ENCODE measurements around the gene STRA6. TPM values are rescaled to one million over a fixed set of nuclear protein-coding genes. Genes with fewer than 3 reads are reported as not detected.
A peak's percentile ranks its signal among the peaks of the same experiment; 100 is the strongest.

STRA6 gene
- total and polyA plus RNA-seq, 8 donors, result 0.06 to 1.7 (median 0.46) TPM; not detected in 2

GRCh38 chr15:74201710-74202420 is 722 bp downstream of the STRA6 start:
- intact Hi-C loops (cut with DNase I), result no loop called here
- Histone ChIP-seq H3K27me3 (no peaks in the 10 kb centered on the region), H3K36me3 (no peaks in the 10 kb centered on the region), H3K4me3 (no peak overlapping the region), H3K27ac (no peak overlapping the region), H3K9me3 (no peaks in the 10 kb centered on the region), H3K4me1 (no peaks in the 10 kb centered on the region)
- WGBS, 2 donors, result 41 to 45% methylated on average over 7 of the region's 7 CpGs
- no peak for ATAC-seq
- TF ChIP-seq CTCF (IDR thresholded peaks at IDR 0.05), result no peak
- DNase-seq, result peak in 1 of 6 donors; percentile 16
- no peak for FAIRE-seq

- peak in 1 of 6 donors; percentile 24 for DNase-seq
Measured at GRCh38 chr15:74200871-74201419, 1.6 kb downstream of the STRA6 start.

GRCh38 chr15:74200412-74200815 is 2.2 kb downstream of the STRA6 start:
- ATAC-seq, result peak in 3 of 4 donors; percentile 42 to 64 (median 61)
- DNase-seq, result peak in 1 of 6 donors; percentile 13
- Histone ChIP-seq H3K27me3 (no peaks in the 10 kb centered on the region), H3K4me3 (no peak overlapping the region), H3K4me1 (no peaks in the 10 kb centered on the region), H3K27ac (no peak overlapping the region), H3K36me3 (no peaks in the 10 kb centered on the region), H3K9me3 (no peaks in the 10 kb centered on the region)
- FAIRE-seq, result no peak
- TF ChIP-seq CTCF (IDR thresholded peaks at IDR 0.05), result no peak
- WGBS, 2 donors, result 55 to 73% methylated on average over 1 of the region's 1 CpG
- intact Hi-C loops (cut with DNase I), result no loop called here

More at GRCh38 chr15:74200871-74201419, 1.6 kb downstream of the STRA6 start:
- no peak overlapping the region for H3K27ac ChIP-seq
- H3K36me3 ChIP-seq, result no peaks in the 10 kb centered on the region
- intact Hi-C loops (cut with DNase I), result no loop called here
- H3K4me1 ChIP-seq, result no peaks in the 10 kb centered on the region
- WGBS, 2 donors, result 68 to 78% methylated on average over 8 of the region's 8 CpGs
- H3K9me3 ChIP-seq, result no peaks in the 10 kb centered on the region
- no peak overlapping the region for H3K4me3 ChIP-seq
- no peak for TF ChIP-seq CTCF (IDR thresholded peaks at IDR 0.05)
- ATAC-seq (peak in 1 of 4 donors; percentile 25), FAIRE-seq (no peak)
- no peaks in the 10 kb centered on the region for H3K27me3 ChIP-seq

DNA sequence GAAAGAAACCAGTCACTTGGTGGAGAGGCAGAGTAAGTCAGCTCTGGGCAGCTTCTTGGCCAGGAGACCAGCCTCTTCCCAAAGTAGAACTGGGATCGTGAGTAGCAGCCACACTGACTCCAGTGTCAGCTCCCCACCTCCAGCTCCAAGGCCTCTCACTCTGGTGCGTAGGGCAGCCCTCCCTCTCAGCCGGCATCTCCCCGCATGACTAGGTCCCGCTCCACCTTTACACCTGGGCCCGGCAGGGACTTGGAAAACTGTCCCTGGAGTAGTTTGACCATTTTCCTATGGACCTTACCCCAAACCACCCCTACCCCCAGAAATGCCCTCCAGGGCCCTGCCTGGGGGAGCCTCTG is 3.3 kb downstream of the STRA6 start:
- 86 to 88% methylated on average over 6 of the region's 6 CpGs for WGBS, 2 donors
- Histone ChIP-seq H3K4me1 (no peaks in the 10 kb centered on the region), H3K4me3 (no peak overlapping the region), H3K9me3 (no peaks in the 10 kb centered on the region), H3K36me3 (no peaks in the 10 kb centered on the region), H3K27ac (no peak overlapping the region), H3K27me3 (no peaks in the 10 kb centered on the region)
- DNase-seq (peak in 1 of 6 donors; percentile 45), FAIRE-seq (no peak), ATAC-seq (no peak)
- intact Hi-C loops (cut with DNase I), result no loop called here
- no peak for TF ChIP-seq CTCF (IDR thresholded peaks at IDR 0.05)

Measured in pancreas (tissue), 10 donors.